B cell (primary cell): Measurements from ENCODE around the gene PFN1. TPM values are rescaled to one million over a fixed set of nuclear protein-coding genes. Genes with fewer than 3 reads are reported as not detected.

Experiments
- ATAC-seq: fragments of 200-7000 bp; cut with Tn5 transposase; one replicate; pipeline ENCODE4 v1.10.0; 2021; ENCODE audit warnings: low read depth, mild to moderate bottlenecking, moderate number of reproducible peaks, moderate library complexity
- CTCF ChIA-PET: fragments of 350-600 bp; sonication (Branson Sonifier 250); formaldehyde crosslinking; loops from one replicate; lab custom pipeline; 2021; ENCODE audit warnings: antibody characterized with exemption, inconsistent platforms; lab: Charles Lee
- POLR2A ChIA-PET: fragments of 350-600 bp; sonication (Branson Sonifier 250); formaldehyde crosslinking; loops from one replicate; lab custom pipeline; 2021; ENCODE audit warnings: antibody characterized with exemption; lab: Charles Lee
- DNase-seq: peaks from one replicate; pipeline ENCODE4 v3.0.0; 2013
- H2AFZ ChIP-seq: 2 replicates; pipeline ENCODE4 v1.6.1; 2012; ENCODE audit warnings: mild to moderate bottlenecking, low read depth, low read length; ENCODE audit not compliant: insufficient read depth, poor library complexity, severe bottlenecking
- H3K27ac ChIP-seq, 2 donors: 1 replicate in 1 of 2; 2 replicates in 1 of 2; pipeline ENCODE4 v1.5.1; 2012 to 2013; ENCODE audit warnings: low read length in 2 of 2, mild to moderate bottlenecking in 2 of 2, moderate library complexity in 1 of 2
- H3K27me3 ChIP-seq, 4 experiments: fragments of 200-600 bp in 1 of 4; sonication (generic) in 1 of 4; replicated peaks in 1 of 4; 1 replicate in 2 of 4; 2 replicates in 2 of 4; pipeline versions ENCODE4 v1.6.1 to v1.7.0; 2013 to 2016; ENCODE audit warnings: low read length in 3 of 4, mild to moderate bottlenecking in 2 of 4, mixed read lengths in 1 of 4, moderate library complexity in 1 of 4; ENCODE audit not compliant: insufficient read depth in 4 of 4, control insufficient read depth in 3 of 4; ENCODE audit errors: control extremely low read depth in 1 of 4
- H3K36me3 ChIP-seq, 2 experiments: replicated peaks in 1 of 2; 1 replicate in 1 of 2; 2 replicates in 1 of 2; pipeline versions ENCODE4 v1.6.1 to v1.7.1; 2013; ENCODE audit warnings: low read length in 1 of 2; ENCODE audit not compliant: insufficient read depth in 2 of 2, control insufficient read depth in 1 of 2; ENCODE audit errors: control extremely low read depth in 1 of 2, extremely low read depth in 1 of 2
- H3K4me1 ChIP-seq, 2 donors: fragments of 200-600 bp in 1 of 2; sonication (generic) in 1 of 2; 1 replicate in 1 of 2; 2 replicates in 1 of 2; pipeline versions ENCODE4 v1.5.1 to v1.6.1; 2013 to 2017; ENCODE audit warnings: low read length in 2 of 2; ENCODE audit not compliant: control insufficient read depth in 2 of 2, insufficient read depth in 2 of 2
- H3K4me2 ChIP-seq: replicated peaks from 2 replicates; pipeline ENCODE3; 2012; ENCODE audit warnings: mild to moderate bottlenecking, low read depth, low read length; ENCODE audit not compliant: poor library complexity, severe bottlenecking
- H3K4me3 ChIP-seq, 5 experiments: fragments of 200-600 bp in 1 of 5; sonication (generic) in 1 of 5; 1 replicate in 3 of 5; 2 replicates in 2 of 5; pipeline versions ENCODE4 v1.5.1 to v1.7.0; 2011 to 2016; ENCODE audit warnings: low read length in 4 of 5, mild to moderate bottlenecking in 4 of 5, low read depth in 2 of 5, control low read depth in 1 of 5, moderate library complexity in 1 of 5; ENCODE audit not compliant: insufficient read depth in 1 of 5; ENCODE audit errors: control extremely low read depth in 1 of 5, extremely low read depth in 1 of 5
- H3K79me2 ChIP-seq: fragments of 200-600 bp; sonication (generic); one replicate; pipeline ENCODE4 v1.6.0; 2016; ENCODE audit warnings: low read length; ENCODE audit not compliant: control insufficient read depth, insufficient read depth
- H3K9ac ChIP-seq: fragments of 200-600 bp; sonication (generic); 2 replicates; pipeline ENCODE4 v1.6.1; 2017; ENCODE audit warnings: mild to moderate bottlenecking, low read length, moderate library complexity
- H3K9me3 ChIP-seq, 3 donors: one replicate each; pipeline versions ENCODE4 v1.6.1 to v1.7.1; 2013; ENCODE audit warnings: low read length in 2 of 3; ENCODE audit not compliant: control insufficient read depth in 2 of 3, insufficient read depth in 1 of 3; ENCODE audit errors: control extremely low read depth in 1 of 3
- H4K20me1 ChIP-seq: 2 replicates; pipeline ENCODE4 v1.6.0; 2012; ENCODE audit warnings: mild to moderate bottlenecking, low read length; ENCODE audit not compliant: insufficient read depth, control insufficient read depth, poor library complexity, severe bottlenecking
- H3K27ac Mint-ChIP-seq: one replicate; pipeline ENCODE4 v1.8.0; 2021; ENCODE audit warnings: mixed read lengths
- H3K27me3 Mint-ChIP-seq: one replicate; pipeline ENCODE4 v1.8.0; 2021; ENCODE audit warnings: mixed read lengths
- H3K4me1 Mint-ChIP-seq: one replicate; pipeline ENCODE4 v1.8.0; 2021; ENCODE audit warnings: mixed read lengths
- H3K4me3 Mint-ChIP-seq: one replicate; pipeline ENCODE4 v1.8.0; 2021; ENCODE audit warnings: mixed read lengths
- H3K9me3 Mint-ChIP-seq: one replicate; pipeline ENCODE4 v1.8.0; 2022; ENCODE audit warnings: mixed read lengths; ENCODE audit not compliant: insufficient read depth
- EZH2 ChIP-seq: IDR thresholded peaks from 2 replicates; pipeline ENCODE4 v1.6.1; 2012; ENCODE audit warnings: borderline replicate concordance, low read depth, mild to moderate bottlenecking, moderate library complexity, low read length; ENCODE audit not compliant: insufficient read depth, poor library complexity, severe bottlenecking
- WGBS: methylation state at CpG from one replicate; pipeline ENCODE4 v1.1.5; 2013; ENCODE audit warnings: missing lambda C conversion rate; ENCODE audit not compliant: insufficient coverage; 5-methylcytosine and 5-hydroxymethylcytosine counted together
- intact Hi-C: fragments of 100-400 bp; cut with micrococcal nuclease; formaldehyde crosslinking; loops from one replicate; pipeline ENCODE4 v1.10.0; 2022
- polyA plus RNA-seq: library from polyadenylated mRNA; depleted of rRNA; stranded (reverse); fragments of >200 nt; gene quantifications from 2 replicates; pipeline ENCODE4 v1.2.3, GENCODE V29; 2012
- small RNA-seq: library from RNA; depleted of rRNA; stranded (forward); fragments of <200 nt; gene quantifications from one replicate; pipeline ENCODE3, GENCODE V24; 2012; ENCODE audit warnings: low replicate concordance, low read depth; ENCODE audit not compliant: insufficient read length
- total RNA-seq, 2 donors: library from RNA; stranded (reverse); fragments of 120-200 nt in 1 of 2; gene quantifications; 1 replicate in 1 of 2; 2 replicates in 1 of 2; pipeline versions ENCODE4 v1.2.3 to v1.2.4, GENCODE V29; 2013 to 2022
- TF ChIP-seq, protein P1 (sequence below): fragments of 200-600 bp; IDR thresholded peaks from one replicate; pipeline ENCODE4 v1.8.0; 2022; ENCODE audit warnings: antibody characterized with exemption, mild to moderate bottlenecking

Gene PFN1
- total and polyA plus RNA-seq, 2 donors (not counting 1 experiment from before 2014, with no cell fraction given) = 330 to 609 TPM

DNA sequence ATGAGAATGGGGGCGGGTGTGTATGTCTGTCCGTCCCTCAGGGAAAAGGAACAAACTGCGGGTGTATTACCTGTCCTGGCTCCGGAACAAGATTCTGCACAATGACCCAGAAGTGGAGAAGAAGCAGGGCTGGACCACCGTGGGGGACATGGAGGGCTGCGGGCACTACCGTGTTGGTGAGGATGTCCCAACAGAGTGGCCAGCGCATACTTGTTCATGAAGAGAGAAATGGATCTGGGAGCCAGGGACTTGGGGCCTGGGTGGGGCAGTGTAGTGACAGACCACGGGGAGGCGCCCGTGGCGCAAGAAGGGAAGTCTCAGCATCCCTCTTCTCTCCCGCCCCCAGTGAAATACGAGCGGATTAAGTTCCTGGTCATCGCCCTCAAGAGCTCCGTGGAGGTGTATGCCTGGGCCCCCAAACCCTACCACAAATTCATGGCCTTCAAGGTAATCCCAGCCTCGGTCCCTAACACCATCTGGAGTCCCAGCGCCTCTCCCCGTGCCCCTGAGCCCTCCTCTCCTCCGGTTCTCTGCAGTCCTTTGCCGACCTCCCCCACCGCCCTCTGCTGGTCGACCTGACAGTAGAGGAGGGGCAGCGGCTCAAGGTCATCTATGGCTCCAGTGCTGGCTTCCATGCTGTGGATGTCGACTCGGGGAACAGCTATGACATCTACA, 52.5 kb downstream of the PFN1 start:
- Histone ChIP-seq H2AFZ (no peak overlapping the region), H3K9me3 (peaks cover 0 to 11% (median 0%) of the 10 kb centered on the region in 3 donors), H3K36me3 (peaks cover 0 to 62% of the 10 kb centered on the region in 2 experiments), H3K9ac (no peak overlapping the region), H4K20me1 (peaks cover 8% of the 10 kb centered on the region), H3K79me2 (no peaks in the 10 kb centered on the region), H3K27me3 (peaks cover 0 to 21% (median 10%) of the 10 kb centered on the region in 4 experiments), H3K4me3 (no peak overlapping the region), H3K27ac (no peak overlapping the region), H3K4me1 (peaks cover 21 to 22% of the 10 kb centered on the region in 2 donors), H3K4me2 (no peak overlapping the region)
- intact Hi-C loops = no loop called here
- H3K27ac Mint-ChIP-seq = no peak overlapping the region
- ChIA-PET POLR2A (interaction anchor here (0.5 kb wide), 1 partner anchor 156 kb away, joined by 10 read pairs; no protein-coding TSS in a partner anchor), CTCF (interaction anchor here (0.5 kb wide), 1 partner anchor 331 kb away, joined by 3 read pairs; no protein-coding TSS in a partner anchor)
- H3K4me3 Mint-ChIP-seq = no peak overlapping the region
- DNase-seq = no peak
- H3K4me1 Mint-ChIP-seq = peaks cover 22% of the 10 kb centered on the region
- 96% methylated on average over 21 of the region's 27 CpGs for WGBS
- no peak for ATAC-seq
- H3K9me3 Mint-ChIP-seq = no peaks in the 10 kb centered on the region
- H3K27me3 Mint-ChIP-seq = no peaks in the 10 kb centered on the region
- TF ChIP-seq EZH2 = no peak
- TF ChIP-seq, protein P1, sequence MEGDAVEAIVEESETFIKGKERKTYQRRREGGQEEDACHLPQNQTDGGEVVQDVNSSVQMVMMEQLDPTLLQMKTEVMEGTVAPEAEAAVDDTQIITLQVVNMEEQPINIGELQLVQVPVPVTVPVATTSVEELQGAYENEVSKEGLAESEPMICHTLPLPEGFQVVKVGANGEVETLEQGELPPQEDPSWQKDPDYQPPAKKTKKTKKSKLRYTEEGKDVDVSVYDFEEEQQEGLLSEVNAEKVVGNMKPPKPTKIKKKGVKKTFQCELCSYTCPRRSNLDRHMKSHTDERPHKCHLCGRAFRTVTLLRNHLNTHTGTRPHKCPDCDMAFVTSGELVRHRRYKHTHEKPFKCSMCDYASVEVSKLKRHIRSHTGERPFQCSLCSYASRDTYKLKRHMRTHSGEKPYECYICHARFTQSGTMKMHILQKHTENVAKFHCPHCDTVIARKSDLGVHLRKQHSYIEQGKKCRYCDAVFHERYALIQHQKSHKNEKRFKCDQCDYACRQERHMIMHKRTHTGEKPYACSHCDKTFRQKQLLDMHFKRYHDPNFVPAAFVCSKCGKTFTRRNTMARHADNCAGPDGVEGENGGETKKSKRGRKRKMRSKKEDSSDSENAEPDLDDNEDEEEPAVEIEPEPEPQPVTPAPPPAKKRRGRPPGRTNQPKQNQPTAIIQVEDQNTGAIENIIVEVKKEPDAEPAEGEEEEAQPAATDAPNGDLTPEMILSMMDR = no peak

Small RNA genes lying within 50 kb of the gene (small RNA-seq; reads per million reads assigned to genes)
- not detected for gene MIR6864
- not detected for gene MIR6865

Other genes starting within 250 kb of the PFN1 start
- gene PELP1, start 244.4 kb downstream of the PFN1 start, total RNA-seq = 71.8 and 80.9 TPM in 2 replicates
- gene PELP1, start 244.4 kb downstream of the PFN1 start, polyA plus RNA-seq = 34.9 and 46.1 TPM in 2 replicates
- gene ARRB2, start 237.9 kb downstream of the PFN1 start, total RNA-seq = 148 and 164 TPM in 2 replicates
- 86.8 and 111 TPM in 2 replicates for gene ARRB2, start 237.9 kb downstream of the PFN1 start, polyA plus RNA-seq
- 25.5 and 30.7 TPM in 2 replicates for gene MED11, start 217.1 kb downstream of the PFN1 start, total RNA-seq
- gene MED11, start 217.1 kb downstream of the PFN1 start, polyA plus RNA-seq = 25.3 and 49.1 TPM in 2 replicates
- gene ZMYND15, start 208.7 kb downstream of the PFN1 start, total RNA-seq = 2.1 and 2.5 TPM in 2 replicates
- 0.72 and 0.82 TPM in 2 replicates for gene ZMYND15, start 208.7 kb downstream of the PFN1 start, polyA plus RNA-seq
- 19.3 and 22.0 TPM in 2 replicates for gene CXCL16, start 208.6 kb downstream of the PFN1 start, total RNA-seq
- 10.9 and 13.8 TPM in 2 replicates for gene CXCL16, start 208.6 kb downstream of the PFN1 start, polyA plus RNA-seq
- gene TM4SF5, start 176.6 kb downstream of the PFN1 start, total RNA-seq = not detected in 2 replicates
- not detected in 2 replicates for gene TM4SF5, start 176.6 kb downstream of the PFN1 start, polyA plus RNA-seq
- gene VMO1, start 162.2 kb downstream of the PFN1 start, total RNA-seq = not detected in 2 replicates
- 0.57 TPM in 1 of 2 replicates, not detected in the other for gene VMO1, start 162.2 kb downstream of the PFN1 start, polyA plus RNA-seq
- gene GLTPD2, start 159.6 kb downstream of the PFN1 start, total RNA-seq = not detected in 2 replicates
- gene GLTPD2, start 159.6 kb downstream of the PFN1 start, polyA plus RNA-seq = not detected in 2 replicates
- 55.7 and 56.0 TPM in 2 replicates for gene PSMB6, start 152.4 kb downstream of the PFN1 start, total RNA-seq
- 65.2 and 73.2 TPM in 2 replicates for gene PSMB6, start 152.4 kb downstream of the PFN1 start, polyA plus RNA-seq
- 69.2 and 72.1 TPM in 2 replicates for gene PLD2, start 141.4 kb downstream of the PFN1 start, total RNA-seq
- gene PLD2, start 141.4 kb downstream of the PFN1 start, polyA plus RNA-seq = 53.1 and 54.5 TPM in 2 replicates
- 108 and 109 TPM in 2 replicates for gene MINK1, start 115.2 kb downstream of the PFN1 start, total RNA-seq
- gene MINK1, start 115.2 kb downstream of the PFN1 start, polyA plus RNA-seq = 160 and 190 TPM in 2 replicates
- gene C17orf107, start 49.0 kb downstream of the PFN1 start, total RNA-seq = 2.5 and 3.9 TPM in 2 replicates
- 4.6 and 9.4 TPM in 2 replicates for gene C17orf107, start 49.0 kb downstream of the PFN1 start, polyA plus RNA-seq
- 0.99 and 1.0 TPM in 2 replicates for gene CHRNE, start 45.4 kb downstream of the PFN1 start, total RNA-seq
- 3.0 and 4.7 TPM in 2 replicates for gene CHRNE, start 45.4 kb downstream of the PFN1 start, polyA plus RNA-seq
- gene GP1BA, start 16.3 kb downstream of the PFN1 start, total RNA-seq = not detected in 2 replicates
- 0.06 and 0.07 TPM in 2 replicates for gene GP1BA, start 16.3 kb downstream of the PFN1 start, polyA plus RNA-seq
- 32.3 and 42.7 TPM in 2 replicates for gene SLC25A11, start 8.5 kb downstream of the PFN1 start, total RNA-seq
- 26.1 and 44.4 TPM in 2 replicates for gene SLC25A11, start 8.5 kb downstream of the PFN1 start, polyA plus RNA-seq
- gene RNF167, start 8.3 kb downstream of the PFN1 start, total RNA-seq = 131 and 143 TPM in 2 replicates
- gene RNF167, start 8.3 kb downstream of the PFN1 start, polyA plus RNA-seq = 114 and 186 TPM in 2 replicates
- gene ENO3, start 2.6 kb upstream of the PFN1 start, total RNA-seq = 32.5 and 34.8 TPM in 2 replicates
- gene ENO3, start 2.6 kb upstream of the PFN1 start, polyA plus RNA-seq = 35.4 and 50.1 TPM in 2 replicates
- 52.5 and 53.6 TPM in 2 replicates for gene SPAG7, start 19.3 kb upstream of the PFN1 start, total RNA-seq
- 43.4 and 46.9 TPM in 2 replicates for gene SPAG7, start 19.3 kb upstream of the PFN1 start, polyA plus RNA-seq
- gene CAMTA2, start 39.1 kb upstream of the PFN1 start, total RNA-seq = 57.6 and 57.9 TPM in 2 replicates
- 37.1 and 48.3 TPM in 2 replicates for gene CAMTA2, start 39.1 kb upstream of the PFN1 start, polyA plus RNA-seq
- 0.30 and 0.51 TPM in 2 replicates for gene INCA1, start 49.0 kb upstream of the PFN1 start, total RNA-seq
- 0.45 and 0.60 TPM in 2 replicates for gene INCA1, start 49.0 kb upstream of the PFN1 start, polyA plus RNA-seq
- gene KIF1C, start 49.4 kb upstream of the PFN1 start, total RNA-seq = 29.6 and 41.5 TPM in 2 replicates
- gene KIF1C, start 49.4 kb upstream of the PFN1 start, polyA plus RNA-seq = 2.9 and 5.7 TPM in 2 replicates
- gene SLC52A1, start 86.9 kb upstream of the PFN1 start, total RNA-seq = not detected in 2 replicates
- gene SLC52A1, start 86.9 kb upstream of the PFN1 start, polyA plus RNA-seq = not detected in 2 replicates
- gene ZFP3, start 129.9 kb upstream of the PFN1 start, total RNA-seq = 15.8 and 16.2 TPM in 2 replicates
- 3.2 and 5.1 TPM in 2 replicates for gene ZFP3, start 129.9 kb upstream of the PFN1 start, polyA plus RNA-seq
- gene ZNF232, start 163.3 kb upstream of the PFN1 start, total RNA-seq = 17.4 and 19.3 TPM in 2 replicates
- gene ZNF232, start 163.3 kb upstream of the PFN1 start, polyA plus RNA-seq = 9.9 and 10.2 TPM in 2 replicates
- gene USP6, start 167.5 kb upstream of the PFN1 start, total RNA-seq = 0.47 and 0.61 TPM in 2 replicates
- 0.14 and 0.36 TPM in 2 replicates for gene USP6, start 167.5 kb upstream of the PFN1 start, polyA plus RNA-seq
- gene ZNF594, start 243.3 kb upstream of the PFN1 start, total RNA-seq = 36.2 and 38.9 TPM in 2 replicates
- gene ZNF594, start 243.3 kb upstream of the PFN1 start, polyA plus RNA-seq = 4.9 and 5.9 TPM in 2 replicates